Vagina (tissue), 2 donors: ENCODE results near the gene ZBTB49.

Experiments
- POLR2A ChIP-seq, 2 donors: fragments of 450-650 bp; IDR thresholded peaks; one replicate each; pipeline ENCODE4 v1.6.1; 2017; ENCODE audit warnings: antibody characterized with exemption in 2 of 2, mild to moderate bottlenecking in 2 of 2, moderate library complexity in 2 of 2
- POLR2AphosphoS5 ChIP-seq, 2 donors: sonication (generic); formaldehyde crosslinking; IDR thresholded peaks; one replicate each; pipeline ENCODE4 v1.9.0; 2017; ENCODE audit warnings: antibody characterized with exemption in 2 of 2, mild to moderate bottlenecking in 2 of 2, low read depth in 1 of 2; ENCODE audit not compliant: insufficient read depth in 1 of 2
- TF ChIP-seq, protein P1 (sequence below), 3 experiments: fragments of 450-650 bp in 2 of 3; fragments of 200-600 bp in 1 of 3; sonication (generic) in 1 of 3; IDR thresholded peaks; one replicate each; pipeline ENCODE4 v1.5.1; 2017 to 2019; ENCODE audit warnings: antibody characterized with exemption in 3 of 3, mild to moderate bottlenecking in 2 of 3, moderate library complexity in 2 of 3

DNA sequence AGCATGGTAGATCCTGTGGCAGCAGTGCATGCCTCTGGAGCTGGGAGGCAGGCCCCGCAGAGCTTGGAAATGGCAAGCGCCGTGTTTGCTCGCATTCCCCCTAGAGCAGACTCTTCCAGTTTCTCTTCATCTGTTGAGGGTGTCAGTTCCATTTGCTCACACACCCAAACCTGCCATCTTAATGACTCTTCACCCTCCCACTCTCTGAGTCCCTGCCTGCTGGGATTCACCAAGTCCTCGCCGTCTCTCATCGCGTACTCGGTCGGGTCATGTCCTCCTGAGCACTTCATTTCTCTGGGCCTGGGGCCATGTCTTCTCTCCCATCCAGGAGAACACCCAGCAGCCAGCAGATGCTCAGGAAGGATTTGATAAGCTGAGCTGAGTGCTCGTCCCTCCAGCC lies 16.9 kb downstream of the ZBTB49 start:
- TF ChIP-seq POLR2A (IDR thresholded peaks at IDR 0.05), result no peak
- TF ChIP-seq, protein P1, sequence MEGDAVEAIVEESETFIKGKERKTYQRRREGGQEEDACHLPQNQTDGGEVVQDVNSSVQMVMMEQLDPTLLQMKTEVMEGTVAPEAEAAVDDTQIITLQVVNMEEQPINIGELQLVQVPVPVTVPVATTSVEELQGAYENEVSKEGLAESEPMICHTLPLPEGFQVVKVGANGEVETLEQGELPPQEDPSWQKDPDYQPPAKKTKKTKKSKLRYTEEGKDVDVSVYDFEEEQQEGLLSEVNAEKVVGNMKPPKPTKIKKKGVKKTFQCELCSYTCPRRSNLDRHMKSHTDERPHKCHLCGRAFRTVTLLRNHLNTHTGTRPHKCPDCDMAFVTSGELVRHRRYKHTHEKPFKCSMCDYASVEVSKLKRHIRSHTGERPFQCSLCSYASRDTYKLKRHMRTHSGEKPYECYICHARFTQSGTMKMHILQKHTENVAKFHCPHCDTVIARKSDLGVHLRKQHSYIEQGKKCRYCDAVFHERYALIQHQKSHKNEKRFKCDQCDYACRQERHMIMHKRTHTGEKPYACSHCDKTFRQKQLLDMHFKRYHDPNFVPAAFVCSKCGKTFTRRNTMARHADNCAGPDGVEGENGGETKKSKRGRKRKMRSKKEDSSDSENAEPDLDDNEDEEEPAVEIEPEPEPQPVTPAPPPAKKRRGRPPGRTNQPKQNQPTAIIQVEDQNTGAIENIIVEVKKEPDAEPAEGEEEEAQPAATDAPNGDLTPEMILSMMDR (IDR thresholded peaks at IDR 0.05), result no peak
- TF ChIP-seq POLR2AphosphoS5 (IDR thresholded peaks at IDR 0.05; ENCODE audit: insufficient read depth in 1 of 2, low read depth in 1 of 2), result no peak
